Choroid plexus epithelial cell (primary cell): ENCODE results near the gene RIPPLY2.

Experiments
- DNase-seq: peaks from one replicate; pipeline ENCODE4 v3.0.0-alpha.2; 2010; ENCODE audit warnings: low read depth
- H3K4me3 ChIP-seq: 2 replicates; pipeline ENCODE4 v1.5.1; 2011; ENCODE audit warnings: low read depth, mild to moderate bottlenecking, control low read depth, low read length, moderate library complexity
- CTCF ChIP-seq: conservative IDR thresholded peaks from 2 replicates; pipeline ENCODE4 v1.5.1; 2011; ENCODE audit warnings: low read depth, mild to moderate bottlenecking, control low read depth, inconsistent platforms, low read length, moderate library complexity

Gene RIPPLY2

GRCh38 chr6:83847179-83847578, 6.0 kb upstream of the RIPPLY2 start:
- TF ChIP-seq CTCF = no peak
- no peak for DNase-seq
- no peak overlapping the region for H3K4me3 ChIP-seq

GRCh38 chr6:83849127-83849526, 4.0 kb upstream of the RIPPLY2 start:
- DNase-seq = no peak
- no peak overlapping the region for H3K4me3 ChIP-seq
- TF ChIP-seq CTCF = no peak

- H3K4me3 ChIP-seq = no peak overlapping the region
- DNase-seq = no peak
- TF ChIP-seq CTCF = no peak
These were observed 3.5 kb upstream of the RIPPLY2 start for GRCh38 chr6:83849610-83850009.

- no peak for TF ChIP-seq CTCF
- H3K4me3 ChIP-seq = peak overlapping the region; percentile 55
- no peak for DNase-seq
These were observed 507 bp upstream of the RIPPLY2 start for GRCh38 chr6:83852528-83853177.

GRCh38 chr6:83854001-83854501, 891 bp downstream of the RIPPLY2 start:
- DNase-seq = no peak
- peak overlapping the region; percentile 55 for H3K4me3 ChIP-seq
- no peak for TF ChIP-seq CTCF

- no peak overlapping the region for H3K4me3 ChIP-seq
- no peak for DNase-seq
- TF ChIP-seq CTCF = no peak
These were observed 1.6 kb downstream of the RIPPLY2 start for GRCh38 chr6:83854766-83855165.
